Erythroblast (primary cell): ENCODE data around the gene PLXNC1.
A peak's percentile ranks its signal among the peaks of the same experiment; 100 is the strongest.

Experiments
- DNase-seq, 2 experiments: peaks; one replicate each; lab custom pipeline; 2025; lab: John Stamatoyannopoulos, UW
- GATA1 ChIP-seq: IDR thresholded peaks from 2 replicates; pipeline ENCODE4 v1.6.1; 2011; ENCODE audit warnings: low read depth, mild to moderate bottlenecking, control low read depth, low read length, moderate library complexity
- POLR2A ChIP-seq: IDR thresholded peaks from 2 replicates; pipeline ENCODE4 v1.6.1; 2011; ENCODE audit warnings: mild to moderate bottlenecking, low read length

The PLXNC1 gene

DNA sequence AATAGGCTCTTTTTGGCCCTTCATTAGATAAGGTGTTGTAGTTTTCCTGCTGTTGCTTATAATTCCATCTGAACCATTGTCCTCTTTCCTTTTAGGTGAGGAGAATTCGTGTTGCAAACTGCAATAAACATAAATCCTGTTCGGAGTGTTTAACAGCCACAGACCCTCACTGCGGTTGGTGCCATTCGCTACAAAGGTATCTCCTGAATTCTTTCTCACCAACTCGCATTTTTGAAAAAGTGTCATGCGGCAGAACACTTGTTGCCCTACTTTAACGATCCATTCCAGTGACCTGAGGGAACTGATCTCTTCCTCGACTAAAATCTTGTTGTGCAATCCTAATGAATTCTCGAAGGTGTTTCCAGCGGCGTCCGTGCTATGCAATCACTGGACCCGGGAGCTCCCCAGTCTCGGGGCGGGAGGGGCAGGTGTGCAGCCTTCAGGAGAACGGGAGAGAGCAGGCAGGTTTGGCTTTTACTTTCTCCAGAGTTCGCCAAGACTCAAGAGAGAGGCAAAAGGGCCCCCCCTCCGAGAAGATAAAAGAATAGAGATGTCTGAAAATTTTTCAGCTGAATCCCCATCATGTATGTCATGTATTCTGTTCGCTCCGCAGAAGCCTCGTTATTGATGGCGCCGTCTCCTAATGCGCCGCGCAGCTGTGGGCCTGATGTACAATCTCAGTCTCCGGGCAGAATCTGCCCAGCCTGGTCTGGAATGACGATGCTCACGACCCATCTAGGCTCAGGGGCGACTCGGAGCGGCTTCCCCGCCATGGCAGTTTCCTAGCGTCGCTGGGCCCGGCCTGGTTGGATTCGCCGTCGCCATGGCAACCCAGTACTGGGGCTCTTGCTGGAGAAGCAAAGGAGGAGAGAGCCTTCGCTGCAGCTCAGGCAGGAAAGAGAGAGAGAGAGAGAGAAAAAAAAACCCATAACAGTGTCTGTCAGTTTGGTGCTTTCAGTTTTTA is 38.2 kb downstream of the PLXNC1 start:
- TF ChIP-seq POLR2A (no peak), GATA1 (no peak)
- DNase-seq = no peak

DNA sequence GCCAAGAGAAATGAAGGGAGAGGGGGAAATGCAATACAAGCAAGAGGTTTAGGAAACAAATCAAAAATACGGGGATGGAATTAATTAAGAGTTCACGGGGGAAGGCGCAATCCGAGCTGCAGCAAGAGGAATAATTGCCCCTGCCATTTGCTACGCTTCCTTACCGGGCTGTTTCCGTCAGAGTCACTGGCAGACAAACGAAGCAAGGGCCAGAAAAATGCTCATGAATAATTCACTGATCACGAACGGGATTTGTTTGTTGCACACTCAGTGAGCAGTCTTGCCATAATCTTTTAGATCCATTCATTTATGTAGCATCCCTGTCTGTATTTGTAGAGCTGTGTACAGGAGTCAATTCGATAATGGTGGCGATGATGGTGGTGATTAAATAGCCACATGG is 39.0 kb downstream of the PLXNC1 start:
- no peak for DNase-seq

GRCh38 chr12:94190623-94191022 is 42.2 kb downstream of the PLXNC1 start:
- no peak for DNase-seq

More for the DNA sequence above, 39.0 kb downstream of the PLXNC1 start:
- TF ChIP-seq POLR2A (no peak), GATA1 (no peak)

DNA sequence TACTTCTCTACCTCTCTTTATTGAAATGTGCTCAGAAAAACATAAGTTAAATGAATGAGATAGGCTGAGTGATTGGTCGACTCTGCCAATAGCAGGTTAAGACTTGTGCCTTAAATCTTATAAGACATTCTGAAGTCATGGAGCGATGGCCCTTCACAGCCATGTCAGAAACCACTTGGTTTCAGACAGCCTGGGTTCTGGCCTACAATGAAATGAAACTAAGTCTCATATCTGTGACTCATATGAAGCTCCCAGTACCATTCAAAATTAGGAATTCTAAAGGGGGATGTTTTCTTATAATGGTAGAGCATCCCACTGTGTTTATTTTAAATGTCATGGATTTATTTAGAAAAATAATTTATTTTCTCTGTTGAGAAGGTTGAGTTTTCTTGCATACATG is 42.6 kb downstream of the PLXNC1 start:
- no peak for TF ChIP-seq GATA1
- DNase-seq = no peak

More at GRCh38 chr12:94190623-94191022, 42.2 kb downstream of the PLXNC1 start:
- TF ChIP-seq POLR2A = no peak
- no peak for TF ChIP-seq GATA1

- no peak for DNase-seq
- TF ChIP-seq GATA1 = no peak
- TF ChIP-seq POLR2A = no peak
These were observed 43.4 kb downstream of the PLXNC1 start for GRCh38 chr12:94191811-94192210.

- no peak for DNase-seq
These were observed 44.1 kb downstream of the PLXNC1 start for GRCh38 chr12:94192506-94192905.

DNA sequence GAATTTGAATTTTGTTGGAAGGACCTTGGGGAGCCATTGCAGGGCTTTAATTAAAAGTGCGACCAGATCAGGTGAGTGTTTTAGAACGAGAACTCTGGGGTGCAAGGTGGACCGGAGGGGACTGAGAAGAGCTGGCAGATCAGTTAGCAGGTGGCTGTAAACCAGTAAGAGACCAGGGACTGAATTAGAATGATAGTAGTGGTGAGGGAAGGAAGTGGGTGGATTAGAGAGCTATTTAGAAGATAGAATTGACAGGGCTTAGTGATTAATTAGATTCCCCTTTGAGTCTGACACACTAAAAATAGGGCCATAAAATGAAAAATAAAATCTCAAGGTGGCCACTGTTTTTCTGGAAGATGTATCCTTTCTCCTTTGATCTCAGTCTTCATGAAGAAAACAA is 44.8 kb downstream of the PLXNC1 start:
- no peak for TF ChIP-seq POLR2A
- no peak for TF ChIP-seq GATA1
- no peak for DNase-seq

More at GRCh38 chr12:94192506-94192905, 44.1 kb downstream of the PLXNC1 start:
- TF ChIP-seq POLR2A (no peak), GATA1 (no peak)

DNA sequence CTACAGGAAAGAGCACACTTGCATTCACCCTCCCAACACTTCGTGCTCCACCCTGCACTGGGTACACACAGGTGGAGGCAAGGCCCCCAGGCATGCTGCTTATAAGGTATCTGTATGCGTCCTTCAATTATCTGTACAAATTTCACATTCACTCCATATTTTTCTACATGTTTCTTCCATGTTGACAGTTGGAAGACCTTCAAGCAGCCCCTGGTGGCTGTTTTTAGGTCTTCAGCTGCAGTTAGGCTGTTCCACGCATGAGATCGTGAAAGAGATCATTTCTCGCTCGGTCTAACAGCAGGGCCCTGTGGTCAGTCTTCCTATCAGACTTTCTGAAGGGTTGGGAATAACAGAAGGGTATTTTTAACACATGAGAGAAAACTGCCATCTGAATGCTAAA is 47.1 kb downstream of the PLXNC1 start:
- DNase-seq = peak; percentile 14 to 27
- no peak for TF ChIP-seq GATA1
- TF ChIP-seq POLR2A = no peak

DNA sequence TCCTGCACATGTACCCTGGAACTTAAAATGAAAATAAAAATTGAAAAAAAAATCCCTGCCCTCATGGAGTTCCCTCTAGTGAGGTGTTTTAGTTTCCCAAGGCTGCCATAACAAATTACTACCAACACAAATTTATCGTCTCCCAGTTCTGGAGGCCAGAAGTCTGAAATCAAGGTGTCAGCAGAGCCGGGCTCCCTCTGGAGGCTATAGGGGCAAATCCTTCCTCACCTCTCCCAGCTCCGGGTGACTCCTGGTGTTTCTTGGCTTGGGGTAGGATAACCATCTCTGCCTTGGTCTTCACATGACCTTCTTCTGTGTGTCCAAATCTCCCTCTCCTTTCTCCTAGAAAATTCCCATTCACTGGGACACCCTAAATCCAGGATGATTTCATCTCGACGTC is 50.1 kb downstream of the PLXNC1 start:
- DNase-seq = no peak
- no peak for TF ChIP-seq GATA1
- no peak for TF ChIP-seq POLR2A

GRCh38 chr12:94198872-94199271 is 50.5 kb downstream of the PLXNC1 start:
- no peak for TF ChIP-seq GATA1
- no peak for TF ChIP-seq POLR2A
- DNase-seq = no peak

DNA sequence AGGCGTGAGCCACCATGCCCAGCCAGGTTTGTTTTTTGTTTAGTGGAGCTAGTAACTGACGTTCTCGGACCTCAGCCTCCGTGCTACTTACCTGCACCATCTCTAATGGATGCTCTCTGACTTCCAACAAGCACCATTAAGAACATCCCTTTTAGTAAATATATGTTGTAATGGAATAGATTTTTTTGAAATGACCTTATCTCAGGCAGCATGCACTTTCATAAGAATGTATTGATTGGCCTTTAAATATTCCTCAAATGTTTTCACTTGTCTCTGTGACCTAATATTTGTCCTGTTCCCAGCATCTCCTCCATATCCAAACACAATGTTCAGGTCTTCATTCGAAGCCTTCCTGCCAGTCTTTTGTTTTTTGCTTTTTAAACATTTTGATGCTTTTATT is 51.7 kb downstream of the PLXNC1 start:
- DNase-seq = no peak

DNA sequence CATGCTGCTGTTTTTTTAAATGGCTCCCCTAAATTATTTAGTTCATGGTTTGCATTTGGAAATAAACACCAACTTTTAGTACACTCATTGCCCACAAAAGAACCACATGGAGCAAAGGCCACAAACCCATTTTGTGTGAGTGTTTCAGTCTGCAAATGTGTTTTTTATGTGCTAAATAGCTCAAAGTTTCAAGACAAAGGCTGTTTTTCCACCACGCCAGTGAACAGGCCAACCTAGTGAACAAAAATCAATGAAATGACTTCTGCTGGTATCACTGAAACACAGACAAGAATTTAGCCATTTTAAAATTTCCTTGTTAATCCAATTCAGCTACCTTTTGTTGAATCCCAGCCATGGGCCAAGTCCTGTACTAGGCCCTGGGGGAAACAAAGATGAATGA is 52.3 kb downstream of the PLXNC1 start:
- DNase-seq = no peak
- no peak for TF ChIP-seq GATA1
- no peak for TF ChIP-seq POLR2A

More for the DNA sequence above, 51.7 kb downstream of the PLXNC1 start:
- no peak for TF ChIP-seq POLR2A
- TF ChIP-seq GATA1 = no peak

- DNase-seq = no peak
- TF ChIP-seq POLR2A (no peak), GATA1 (no peak)
These were observed 54.1 kb downstream of the PLXNC1 start for GRCh38 chr12:94202245-94203180.

GRCh38 chr12:94203181-94203546 is 54.8 kb downstream of the PLXNC1 start:
- no peak for TF ChIP-seq POLR2A
- TF ChIP-seq GATA1 = no peak
- no peak for DNase-seq
